Ammon's horn (tissue), 1 donor: ENCODE data around the gene GJB1.
"Not testable (repeated sequence)": the region's sequence is repeated elsewhere in the genome, so short reads cannot be mapped to it uniquely, and the experiment has no call there.

Source experiments
- DNase-seq: peaks from one replicate; pipeline ENCODE4 v3.0.0-alpha.2; 2016; ENCODE audit warnings: low spot score

The GJB1 gene

GRCh38 chrX:71222929-71223328 lies at the start of gene GJB1:
TSS of gene GJB1 (plus strand) at chrX:71223224. CDS start at chrX:71223708, 484 bp downstream.
- DNase-seq, result peak; percentile 85

- no peak for DNase-seq
Observed at GRCh38 chrX:71173440-71173839, 49.6 kb upstream of the GJB1 start.

- DNase-seq, result no peak
Observed at GRCh38 chrX:71174795-71175194, 48.2 kb upstream of the GJB1 start.

- DNase-seq, result no peak
Observed at GRCh38 chrX:71175531-71175930, 47.5 kb upstream of the GJB1 start.

GRCh38 chrX:71177327-71177726 lies 45.7 kb upstream of the GJB1 start:
- DNase-seq, result no peak

GRCh38 chrX:71178908-71179307 lies 44.1 kb upstream of the GJB1 start:
- DNase-seq, result peak; percentile 84

- not testable (repeated sequence) for DNase-seq
Observed at GRCh38 chrX:71180579-71181265, 42.3 kb upstream of the GJB1 start.

GRCh38 chrX:71181558-71181909 lies 41.5 kb upstream of the GJB1 start:
- DNase-seq, result no peak

GRCh38 chrX:71181910-71182799 lies 40.9 kb upstream of the GJB1 start:
- peak; percentile 94 for DNase-seq

- DNase-seq, result no peak
Observed at GRCh38 chrX:71182871-71183270, 40.2 kb upstream of the GJB1 start.

- no peak for DNase-seq
Observed at GRCh38 chrX:71183341-71183740, 39.7 kb upstream of the GJB1 start.

GRCh38 chrX:71184092-71184491 lies 38.9 kb upstream of the GJB1 start:
- DNase-seq, result no peak

- no peak for DNase-seq
Observed at GRCh38 chrX:71184803-71185495, 38.1 kb upstream of the GJB1 start.

GRCh38 chrX:71191248-71191647 lies 31.8 kb upstream of the GJB1 start:
- no peak for DNase-seq

- DNase-seq, result no peak
Observed at GRCh38 chrX:71195964-71196649, 26.9 kb upstream of the GJB1 start.

- peak; percentile 12 for DNase-seq
Observed at GRCh38 chrX:71198066-71198465, 25.0 kb upstream of the GJB1 start.

GRCh38 chrX:71199252-71200008 lies 23.6 kb upstream of the GJB1 start:
- DNase-seq, result no peak

- DNase-seq, result no peak
Observed at GRCh38 chrX:71210816-71211215, 12.2 kb upstream of the GJB1 start.

GRCh38 chrX:71212536-71212935 lies 10.5 kb upstream of the GJB1 start:
- no peak for DNase-seq

GRCh38 chrX:71214152-71214551 lies 8.9 kb upstream of the GJB1 start:
- DNase-seq, result no peak

- DNase-seq, result no peak
Observed at GRCh38 chrX:71214604-71215337, 8.3 kb upstream of the GJB1 start.
